OCI-LY7 (cell line): ENCODE data around the gene LONRF2.

Experiments used
- CTCF ChIP-seq: fragments of 200-600 bp; sonication (generic); conservative IDR thresholded peaks from 2 replicates; pipeline ENCODE4 v1.5.1; 2014; ENCODE audit warnings: mild to moderate bottlenecking, antibody characterized with exemption, low read length, moderate library complexity, mixed read lengths
- EZH2phosphoT487 ChIP-seq: fragments of 200-600 bp; sonication (generic); IDR thresholded peaks from 2 replicates; pipeline ENCODE4 v1.6.1; 2018; ENCODE audit warnings: low read depth, borderline replicate concordance, mild to moderate bottlenecking, mixed run types, antibody characterized with exemption, low read length, moderate library complexity, mixed read lengths

- TF ChIP-seq CTCF: no peak
- TF ChIP-seq EZH2phosphoT487: no peak
Measured at GRCh38 chr2:100350661-100351185, 28.4 kb upstream of the LONRF2 start.
